Right ventricle myocardium inferior (tissue), 1 donor: Measurements from ENCODE around the gene RTN4RL1. TPM values are rescaled to one million over a fixed set of nuclear protein-coding genes. Genes with fewer than 3 reads are reported as not detected.
A peak's percentile ranks its signal among the peaks of the same experiment; 100 is the strongest.

Source experiments
- ATAC-seq: fragments of 200-7000 bp; cut with Tn5 transposase; one replicate; pipeline ENCODE4 v1.9.1; 2020; ENCODE audit warnings: mild to moderate bottlenecking, moderate library complexity
- DNase-seq: peaks from one replicate; pipeline ENCODE4 v3.0.0; 2021; ENCODE audit errors: missing footprints
- intact Hi-C: fragments of 100-400 bp; cut with DNase I; formaldehyde crosslinking; loops from one replicate; pipeline ENCODE4 v1.11.0; 2022
- total RNA-seq: library from RNA; stranded (reverse); fragmentation: NEBNext Ultra II Directional; extraction: Animal tissue kit (Norgen Biotek cat#: 25700); gene quantifications from one replicate; pipeline ENCODE4 v1.2.1, GENCODE V29; 2021
- donor health status: DM: no; HTN: yes; CAD: no; lungs with severe emphysema.

RTN4RL1 gene
- total RNA-seq, 1 donor from 2014 or later, result 3.2 TPM

DNA sequence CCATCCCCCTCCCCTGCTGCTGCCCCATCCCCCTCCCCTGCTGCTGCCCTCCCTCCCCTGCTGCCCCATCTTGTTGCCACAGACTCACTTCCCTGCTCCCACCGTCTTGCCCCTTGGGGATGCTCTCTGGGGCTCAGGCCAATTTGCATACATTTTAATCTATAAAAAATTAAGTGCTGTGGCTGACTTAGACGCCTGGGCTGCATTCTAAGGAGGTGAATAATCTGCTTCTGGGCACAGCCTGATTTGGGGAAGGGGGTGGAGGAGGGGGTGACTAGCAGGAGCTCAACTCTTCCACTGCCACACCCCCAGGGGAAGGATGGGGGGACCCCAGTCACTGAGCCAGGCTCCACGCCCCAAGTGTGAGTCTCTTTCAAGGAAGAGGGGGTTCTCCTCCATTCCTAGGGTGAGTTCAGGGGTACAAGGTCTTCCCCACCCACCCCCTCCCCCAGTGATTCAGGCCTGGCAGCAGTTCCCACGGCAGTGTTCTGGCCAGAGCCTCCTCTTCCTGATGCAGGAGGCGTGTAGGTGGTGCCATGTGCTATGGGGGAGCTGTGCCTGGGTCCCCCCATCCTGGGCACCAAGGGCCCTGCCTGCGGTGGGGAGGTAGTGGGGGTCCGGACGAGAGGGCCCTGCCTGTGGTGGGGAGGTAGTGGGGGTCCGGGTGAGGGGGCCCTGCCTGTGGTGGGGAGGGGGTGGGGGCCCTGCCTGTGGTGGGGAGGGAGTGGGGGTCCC lies 9.8 kb upstream of the RTN4RL1 start:
- intact Hi-C loops, result no loop called here
- DNase-seq (no peak), ATAC-seq (no peak)

GRCh38 chr17:2034157-2034556 lies 9.0 kb upstream of the RTN4RL1 start:
- no peak for DNase-seq

GRCh38 chr17:2033153-2033552 lies 8.0 kb upstream of the RTN4RL1 start:
- DNase-seq (no peak), ATAC-seq (no peak)
- intact Hi-C loops, result no loop called here

More at GRCh38 chr17:2034157-2034556, 9.0 kb upstream of the RTN4RL1 start:
- intact Hi-C loops, result no loop called here
- no peak for ATAC-seq

DNA sequence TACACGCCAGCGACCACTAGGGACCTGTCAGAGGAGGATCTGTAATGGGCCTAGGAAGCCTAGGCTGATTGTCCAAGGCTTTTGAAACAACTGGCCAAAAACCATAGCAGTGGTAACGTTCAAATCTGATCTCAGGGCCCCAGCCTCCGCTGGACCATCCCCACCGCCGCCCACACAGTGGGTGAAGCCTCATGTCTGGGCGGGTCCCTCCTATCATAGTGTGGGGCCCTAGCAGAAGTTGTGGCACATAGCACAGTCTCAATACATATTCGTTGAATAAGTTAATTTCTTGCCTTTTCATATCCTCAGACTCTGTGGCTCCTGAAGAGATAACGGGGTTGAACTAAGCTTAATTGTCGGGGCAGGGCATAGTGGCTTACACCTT lies 5.6 kb upstream of the RTN4RL1 start:
- ATAC-seq, result no peak
- peak; percentile 53 for DNase-seq
- intact Hi-C loops, result no loop called here

- ATAC-seq, result peak; percentile 87
- peak; percentile 91 for DNase-seq
- intact Hi-C loops, result no loop called here
Observed at GRCh38 chr17:2029911-2030778, 5.0 kb upstream of the RTN4RL1 start, which contains the start of gene DPH1. TSS of gene DPH1 (plus strand) at chr17:2030153. CDS start at chr17:2030170, 17 bp downstream.

GRCh38 chr17:2028737-2029136 lies 3.6 kb upstream of the RTN4RL1 start:
- DNase-seq, result no peak
- intact Hi-C loops, result no loop called here
- no peak for ATAC-seq

- DNase-seq, result no peak
- intact Hi-C loops, result no loop called here
- no peak for ATAC-seq
Observed at GRCh38 chr17:2028234-2028614, 3.1 kb upstream of the RTN4RL1 start.

- DNase-seq, result no peak
- intact Hi-C loops, result no loop called here
- ATAC-seq, result no peak
Observed at GRCh38 chr17:2027528-2028233, 2.5 kb upstream of the RTN4RL1 start.

DNA sequence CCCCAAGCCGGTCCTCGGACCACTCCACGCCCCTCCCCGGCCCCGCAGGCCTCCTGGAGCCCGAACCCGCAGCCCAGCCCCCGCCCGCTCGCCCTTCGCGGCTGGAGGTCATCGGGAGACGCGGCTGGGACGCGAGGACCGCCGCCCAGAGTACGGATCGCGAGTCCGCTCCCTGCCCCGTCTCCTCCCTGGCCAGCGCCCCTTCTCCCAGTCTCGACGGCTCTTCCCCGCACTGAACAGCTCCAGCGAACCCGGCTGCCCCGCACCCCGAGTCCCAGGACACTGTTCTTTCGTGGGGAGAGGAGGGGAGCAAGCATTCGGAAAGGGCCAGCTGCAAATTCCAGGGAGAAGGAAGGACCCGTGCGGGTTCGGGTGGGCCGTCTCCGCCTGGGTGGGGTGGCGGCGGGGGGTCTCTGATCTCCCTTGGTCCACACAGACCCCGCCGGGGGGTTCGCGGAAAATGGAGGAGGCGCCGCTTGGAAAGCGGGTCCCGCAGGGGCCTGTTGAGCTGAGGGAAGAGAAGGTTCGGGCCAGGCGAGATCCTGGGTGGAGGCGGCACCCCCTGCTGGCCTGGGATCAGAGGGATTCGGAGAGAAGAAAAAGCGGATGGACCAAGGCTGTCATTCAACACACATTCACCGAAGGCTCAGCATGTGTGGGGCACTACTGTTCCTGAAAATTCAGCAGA lies 632 bp upstream of the RTN4RL1 start:
- ATAC-seq (peak; percentile 55), DNase-seq (peak; percentile 83)
- intact Hi-C loops, result loop anchor here (1.0 kb wide), 1 partner anchor 117 kb away; no protein-coding TSS in a partner anchor

DNA sequence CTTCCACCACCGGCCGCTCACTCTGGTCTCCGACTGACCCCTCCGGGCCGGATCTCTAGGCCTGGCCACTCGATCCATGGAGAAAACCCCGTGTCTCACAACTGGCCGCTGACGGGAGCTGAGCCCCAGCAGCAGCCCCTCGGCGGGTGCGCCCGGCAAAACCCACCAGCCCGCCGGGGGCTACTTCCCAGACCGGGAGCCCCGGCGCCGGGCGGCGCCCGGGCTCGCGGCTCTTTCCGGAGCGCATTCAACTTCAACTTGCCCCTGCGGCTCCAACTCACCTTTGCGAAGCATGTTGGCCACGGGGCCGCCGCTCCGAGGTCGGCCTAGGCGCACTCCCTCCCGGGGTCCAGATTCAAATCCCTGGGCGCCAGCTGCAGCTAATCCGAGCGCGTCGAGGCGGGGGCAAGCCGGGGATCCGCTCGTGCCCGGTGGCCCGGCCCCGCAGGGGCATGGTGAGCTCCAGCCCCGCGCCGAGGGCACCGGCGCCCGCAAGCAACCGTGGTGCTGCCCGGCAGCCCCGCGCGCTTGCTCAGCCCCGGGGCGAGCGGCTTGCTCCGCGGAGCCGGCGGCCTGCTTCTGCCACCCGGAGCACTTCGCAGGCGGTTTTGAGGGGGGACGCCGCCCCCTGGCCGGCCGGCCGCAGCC lies 438 bp downstream of the RTN4RL1 start:
- intact Hi-C loops, result no loop called here
- no peak for DNase-seq
- no peak for ATAC-seq

GRCh38 chr17:2023692-2024571 lies 1.2 kb downstream of the RTN4RL1 start:
- intact Hi-C loops, result no loop called here
- ATAC-seq, result peak; percentile 18
- DNase-seq, result no peak

GRCh38 chr17:2023256-2023655 lies 1.9 kb downstream of the RTN4RL1 start:
- intact Hi-C loops, result no loop called here
- DNase-seq (no peak), ATAC-seq (no peak)

DNA sequence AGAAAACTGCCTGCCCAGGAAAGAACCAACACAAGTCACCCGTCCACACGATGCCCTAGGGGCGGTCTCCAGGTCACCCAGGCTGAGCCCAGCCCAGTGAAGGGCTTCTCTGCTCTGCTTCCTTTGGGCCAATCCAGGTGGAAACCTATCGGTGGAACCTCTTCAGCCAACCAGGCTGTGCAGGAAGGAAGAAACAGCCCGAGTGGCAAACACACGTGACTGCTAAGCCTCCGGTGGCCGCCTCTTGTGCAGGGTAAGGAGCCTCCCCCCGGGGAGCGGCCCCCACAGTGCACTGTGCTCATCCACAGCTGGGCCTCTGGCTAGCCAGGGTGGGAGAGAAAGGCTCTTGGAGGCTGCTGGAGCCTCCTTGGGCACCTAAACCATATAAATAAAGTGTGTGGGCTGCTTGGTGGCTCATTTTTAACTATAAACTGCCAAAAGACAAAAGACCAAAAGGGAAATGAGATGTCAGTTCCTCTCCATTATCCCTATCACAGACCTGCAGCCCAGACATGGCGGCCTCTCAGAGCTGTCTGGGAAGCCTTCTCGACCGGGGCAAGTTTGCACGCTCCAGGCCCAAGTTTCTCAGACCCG lies 2.4 kb downstream of the RTN4RL1 start:
- intact Hi-C loops, result no loop called here
- DNase-seq, result no peak
- no peak for ATAC-seq

DNA sequence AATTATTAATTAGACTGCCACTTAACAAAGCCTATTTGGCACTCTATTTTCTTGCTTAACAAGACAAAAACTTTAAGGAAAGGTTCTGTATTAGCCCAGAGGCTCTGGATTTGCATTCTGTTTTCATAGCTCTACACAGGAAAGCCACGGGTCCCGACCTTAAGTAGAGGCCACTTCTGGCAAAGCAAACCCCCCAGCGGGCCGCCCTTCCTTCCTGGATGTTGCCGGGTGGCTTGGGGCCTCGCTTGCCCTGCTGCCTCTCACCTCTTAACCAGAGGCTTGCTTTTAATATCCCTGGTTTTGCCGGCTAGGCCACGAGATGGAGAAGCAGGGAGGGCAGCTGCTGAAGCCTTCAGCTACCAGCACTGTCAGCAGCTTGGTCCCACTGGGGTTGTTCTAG lies 4.4 kb downstream of the RTN4RL1 start:
- intact Hi-C loops, result no loop called here
- no peak for ATAC-seq
- peak; percentile 73 for DNase-seq

GRCh38 chr17:2019723-2020122 lies 5.4 kb downstream of the RTN4RL1 start:
- intact Hi-C loops, result no loop called here
- DNase-seq, result no peak
- ATAC-seq, result no peak

DNA sequence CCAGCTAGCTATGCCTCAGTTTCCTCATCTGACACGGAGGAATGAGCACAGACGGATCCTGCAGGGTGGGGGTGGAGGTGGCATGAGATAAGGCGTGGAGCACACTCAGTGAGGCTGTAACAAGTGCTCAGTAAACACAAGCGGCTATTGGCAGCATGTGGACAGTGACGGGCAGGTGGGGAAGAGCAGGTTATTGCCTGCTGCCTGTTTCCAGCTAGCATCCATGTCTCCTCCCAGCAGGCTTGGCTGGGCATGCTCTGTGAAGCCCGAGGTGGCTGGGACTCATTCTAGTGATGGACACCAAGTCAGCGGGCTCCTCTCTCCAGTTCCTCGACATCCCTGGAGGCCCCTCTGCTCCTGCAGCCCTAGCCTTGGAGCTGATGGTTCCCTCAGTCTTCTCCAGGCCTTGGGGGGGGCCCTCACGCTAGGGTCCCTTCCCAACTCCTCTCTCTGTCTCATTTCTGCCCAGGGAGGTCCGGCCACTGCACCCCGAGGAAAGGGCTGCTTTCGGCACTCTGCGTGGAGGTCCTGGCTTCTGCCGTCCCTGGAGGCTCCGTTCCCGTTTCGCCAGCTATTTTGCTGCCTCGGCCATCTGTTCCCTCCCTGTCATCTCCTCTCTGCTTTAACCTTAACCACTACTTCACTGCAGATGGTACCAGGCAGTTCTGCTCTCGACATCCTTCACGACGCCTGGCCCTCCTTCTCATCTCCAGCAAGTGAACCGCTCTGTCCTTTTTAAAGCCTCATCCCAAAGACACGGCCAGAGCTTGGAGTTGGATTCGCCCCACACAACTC lies 6.2 kb downstream of the RTN4RL1 start:
- ATAC-seq (no peak), DNase-seq (no peak)
- intact Hi-C loops, result no loop called here
